DND-41 (cell line): ENCODE data around the gene RPS25.

Source experiments
- ATAC-seq: fragments of 200-7000 bp; cut with Tn5 transposase; 3 replicates; pipeline ENCODE4 v1.9.1; 2021; ENCODE audit warnings: low read depth; ENCODE audit not compliant: insufficient read depth
- DNase-seq: peaks from one replicate; pipeline ENCODE4 v3.0.0-alpha.2; 2020
- H2AFZ ChIP-seq: 2 replicates; pipeline ENCODE4 v1.6.0; 2012; ENCODE audit warnings: low read depth, low read length
- H3K27ac ChIP-seq: 2 replicates; pipeline ENCODE4 v1.5.1; 2012; ENCODE audit warnings: low read length, inconsistent platforms
- H3K27me3 ChIP-seq: fragments of 200-600 bp; sonication (generic); 2 replicates; pipeline ENCODE4 v1.6.0; 2012; ENCODE audit warnings: low read length, mild to moderate bottlenecking, inconsistent platforms; ENCODE audit not compliant: insufficient read depth, poor library complexity
- H3K36me3 ChIP-seq: 2 replicates; pipeline ENCODE4 v1.5.1; 2012; ENCODE audit warnings: low read length, inconsistent platforms; ENCODE audit not compliant: insufficient read depth
- H3K4me1 ChIP-seq: 2 replicates; pipeline ENCODE4 v1.5.1; 2012; ENCODE audit warnings: mild to moderate bottlenecking, low read length; ENCODE audit not compliant: insufficient read depth
- H3K4me2 ChIP-seq: 2 replicates; pipeline ENCODE4 v1.6.0; 2012; ENCODE audit warnings: mild to moderate bottlenecking, moderate library complexity, low read length, inconsistent platforms; ENCODE audit not compliant: insufficient read depth
- H3K4me3 ChIP-seq, 2 experiments: fragments of 200-600 bp in 1 of 2; shearing (Covaris generic) in 1 of 2; 2 replicates each; pipeline ENCODE4 v1.5.1; 2012 to 2016; ENCODE audit warnings: inconsistent platforms in 2 of 2, low read length in 2 of 2, mild to moderate bottlenecking in 2 of 2, low read depth in 1 of 2, moderate library complexity in 1 of 2
- H3K79me2 ChIP-seq: 2 replicates; pipeline ENCODE4 v1.6.0; 2012; ENCODE audit warnings: low read length, inconsistent platforms; ENCODE audit not compliant: insufficient read depth
- H3K9ac ChIP-seq: 2 replicates; pipeline ENCODE4 v1.6.0; 2012; ENCODE audit warnings: low read depth, mild to moderate bottlenecking, inconsistent platforms, low read length, moderate library complexity
- H3K9me3 ChIP-seq: 2 replicates; pipeline ENCODE4 v1.5.1; 2012; ENCODE audit warnings: low read length, moderate library complexity, mild to moderate bottlenecking, inconsistent platforms; ENCODE audit not compliant: insufficient read depth, severe bottlenecking
- H4K20me1 ChIP-seq: 2 replicates; pipeline ENCODE4 v1.6.0; 2012; ENCODE audit warnings: low read length; ENCODE audit not compliant: insufficient read depth
- EZH2 ChIP-seq: IDR thresholded peaks from 3 replicates; pipeline ENCODE4 v1.6.1; 2012; ENCODE audit warnings: borderline replicate concordance, low read depth, mild to moderate bottlenecking, moderate library complexity, low read length, inconsistent platforms; ENCODE audit not compliant: severe bottlenecking
- TF ChIP-seq, protein P1 (sequence below): IDR thresholded peaks from 2 replicates; pipeline ENCODE4 v1.5.1; 2012; ENCODE audit warnings: borderline replicate concordance, low read length, moderate library complexity, mild to moderate bottlenecking; ENCODE audit not compliant: poor library complexity, severe bottlenecking; ENCODE audit errors: extremely low read depth

Gene RPS25

DNA sequence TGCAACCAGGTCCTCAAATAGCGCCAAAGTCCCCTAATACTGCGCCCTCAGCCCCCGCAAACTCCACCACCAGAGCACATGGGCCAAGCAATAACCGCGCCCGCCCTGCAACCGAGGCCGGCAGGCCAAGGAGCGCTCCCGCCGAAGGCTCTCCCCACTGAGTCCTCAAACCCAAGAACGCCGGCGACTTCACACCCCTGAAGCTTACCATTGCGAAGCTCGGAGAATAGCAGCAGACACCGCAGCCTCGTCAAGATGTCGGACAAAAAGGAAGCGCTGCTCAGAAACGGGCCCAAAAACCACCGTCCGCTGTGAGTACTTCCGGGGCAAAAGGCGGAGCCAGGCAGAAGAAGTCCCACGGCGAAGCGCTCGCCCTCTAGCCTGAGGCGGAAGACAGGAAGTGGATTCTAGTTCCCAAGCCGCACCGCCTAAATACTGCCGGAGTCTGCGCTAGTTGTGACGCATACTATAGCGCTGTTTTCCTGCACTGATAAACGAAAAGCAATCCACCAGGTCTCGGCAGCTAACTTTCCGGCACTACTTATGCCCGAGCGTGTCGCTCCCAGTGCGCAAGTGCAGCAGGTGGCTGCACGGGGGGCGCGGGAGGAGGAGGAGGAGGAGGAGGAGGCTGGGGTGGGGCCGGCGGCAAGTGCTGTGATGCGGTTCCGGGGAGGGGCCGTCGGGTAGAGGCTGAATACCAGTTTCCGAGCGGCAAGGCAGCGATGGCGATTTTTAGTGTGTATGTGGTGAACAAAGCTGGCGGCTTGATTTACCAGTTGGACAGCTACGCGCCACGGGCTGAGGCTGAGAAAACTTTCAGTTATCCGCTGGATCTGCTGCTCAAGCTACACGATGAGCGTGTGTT is at the start of gene RPS25, which contains the start of gene TRAPPC4:
Gene RPS25 (minus strand): TSS at position 270 of the 865 bp plus-strand sequence. CDS start 59 bp downstream, at position 211.
Gene TRAPPC4 (plus strand): TSS at position 693 of the 865 bp plus-strand sequence. CDS start 30 bp downstream, at position 723.
- H3K27ac ChIP-seq: peak within 1 kb of the TSS; percentile 94
- H3K4me2 ChIP-seq: peak within 1 kb of the TSS; percentile 86
- DNase-seq (peak; percentile 97), ATAC-seq (peak; percentile 89)
- H3K36me3 ChIP-seq: peaks cover 75% of the 10 kb centered on the region
- TF ChIP-seq EZH2: no peak
- TF ChIP-seq, protein P1, sequence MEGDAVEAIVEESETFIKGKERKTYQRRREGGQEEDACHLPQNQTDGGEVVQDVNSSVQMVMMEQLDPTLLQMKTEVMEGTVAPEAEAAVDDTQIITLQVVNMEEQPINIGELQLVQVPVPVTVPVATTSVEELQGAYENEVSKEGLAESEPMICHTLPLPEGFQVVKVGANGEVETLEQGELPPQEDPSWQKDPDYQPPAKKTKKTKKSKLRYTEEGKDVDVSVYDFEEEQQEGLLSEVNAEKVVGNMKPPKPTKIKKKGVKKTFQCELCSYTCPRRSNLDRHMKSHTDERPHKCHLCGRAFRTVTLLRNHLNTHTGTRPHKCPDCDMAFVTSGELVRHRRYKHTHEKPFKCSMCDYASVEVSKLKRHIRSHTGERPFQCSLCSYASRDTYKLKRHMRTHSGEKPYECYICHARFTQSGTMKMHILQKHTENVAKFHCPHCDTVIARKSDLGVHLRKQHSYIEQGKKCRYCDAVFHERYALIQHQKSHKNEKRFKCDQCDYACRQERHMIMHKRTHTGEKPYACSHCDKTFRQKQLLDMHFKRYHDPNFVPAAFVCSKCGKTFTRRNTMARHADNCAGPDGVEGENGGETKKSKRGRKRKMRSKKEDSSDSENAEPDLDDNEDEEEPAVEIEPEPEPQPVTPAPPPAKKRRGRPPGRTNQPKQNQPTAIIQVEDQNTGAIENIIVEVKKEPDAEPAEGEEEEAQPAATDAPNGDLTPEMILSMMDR: no peak
- peak within 1 kb of the TSS; percentile 86 for H3K9ac ChIP-seq
- peaks cover 36% of the 10 kb centered on the region for H3K4me1 ChIP-seq
- H3K79me2 ChIP-seq: peaks cover 68% of the 10 kb centered on the region
- H3K9me3 ChIP-seq: no peaks in the 10 kb centered on the region
- peak within 1 kb of the TSS; percentile 86 for H2AFZ ChIP-seq
- peaks cover 20% of the 10 kb centered on the region for H4K20me1 ChIP-seq
- peak within 1 kb of the TSS; percentile 94 to 97 for H3K4me3 ChIP-seq
- H3K27me3 ChIP-seq: no peaks in the 10 kb centered on the region

DNA sequence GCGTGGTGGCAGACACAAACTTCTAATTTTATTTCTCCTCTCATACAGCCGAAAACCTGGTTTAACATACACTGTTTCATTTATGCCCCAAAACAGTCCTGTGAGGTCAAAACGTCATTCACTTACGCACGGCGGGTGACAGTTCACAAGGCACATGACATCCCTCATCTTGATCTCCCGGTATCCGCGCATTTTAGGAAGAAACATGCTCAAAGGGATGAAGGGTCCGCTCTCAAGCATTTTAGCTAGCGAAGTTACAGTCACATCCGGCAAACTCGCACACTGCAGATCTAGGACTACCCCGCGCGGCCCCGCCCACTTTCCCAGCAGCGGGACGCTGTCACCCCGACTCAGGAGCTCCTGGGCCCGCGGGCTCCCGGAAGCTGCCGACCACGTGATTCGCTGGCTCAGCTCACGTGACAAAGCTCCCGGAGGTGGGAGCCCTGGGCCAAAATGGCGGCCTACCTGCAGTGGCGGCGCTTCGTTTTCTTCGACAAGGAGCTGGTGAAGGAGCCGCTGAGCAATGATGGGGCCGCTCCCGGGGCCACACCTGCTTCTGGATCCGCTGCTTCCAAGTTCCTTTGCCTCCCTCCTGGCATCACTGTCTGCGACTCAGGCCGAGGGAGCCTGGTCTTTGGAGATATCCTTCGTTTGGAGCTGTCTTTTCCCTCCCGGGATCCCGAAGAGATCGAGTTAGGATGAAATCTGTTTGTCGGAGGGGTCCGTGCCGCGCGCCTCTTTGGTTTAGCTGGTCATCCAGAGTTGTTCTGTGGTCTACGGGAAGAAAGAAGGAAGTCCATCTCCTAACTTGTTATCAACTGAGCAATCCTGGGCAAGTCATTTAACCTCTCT is 49.5 kb upstream of the RPS25 start, which contains the start of gene VPS11:
Gene VPS11 (plus strand): TSS at position 448 of the 852 bp plus-strand sequence. CDS start 6 bp downstream, at position 454.
- H3K36me3 ChIP-seq: peaks cover 31% of the 10 kb centered on the region
- DNase-seq (peak; percentile 97), ATAC-seq (peak; percentile 98)
- peaks cover 63% of the 10 kb centered on the region for H3K79me2 ChIP-seq
- peak within 1 kb of the TSS; percentile 84 to 92 for H3K4me3 ChIP-seq
- peak within 1 kb of the TSS; percentile 83 for H3K9ac ChIP-seq
- peak within 1 kb of the TSS; percentile 92 for H3K27ac ChIP-seq
- H3K27me3 ChIP-seq: no peaks in the 10 kb centered on the region
- H3K4me1 ChIP-seq: peaks cover 35% of the 10 kb centered on the region
- H4K20me1 ChIP-seq: no peaks in the 10 kb centered on the region
- no peak for TF ChIP-seq EZH2
- TF ChIP-seq, protein P1: no peak
- H2AFZ ChIP-seq: peak within 1 kb of the TSS; percentile 98
- no peaks in the 10 kb centered on the region for H3K9me3 ChIP-seq
- peak within 1 kb of the TSS; percentile 82 for H3K4me2 ChIP-seq

DNA sequence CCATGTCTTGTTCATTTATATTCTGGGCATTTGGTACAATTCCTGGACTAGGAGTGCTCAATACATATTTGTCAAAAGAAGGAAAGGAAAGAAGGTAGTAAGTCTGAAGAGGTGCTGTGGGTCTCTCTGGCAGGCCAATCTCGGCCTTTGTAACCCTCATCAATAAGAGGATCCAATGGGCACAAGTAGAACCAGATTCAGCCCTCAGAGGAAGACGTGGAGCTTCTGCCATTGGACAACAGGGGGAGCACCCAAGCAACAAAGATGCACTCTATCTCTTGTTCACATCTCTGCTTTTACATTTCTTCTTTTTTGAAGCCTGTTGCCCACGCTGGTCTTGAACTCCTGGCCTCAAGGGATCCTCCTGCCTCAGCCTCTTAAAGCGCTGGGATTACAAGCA is 47.2 kb upstream of the RPS25 start:
- peak; percentile 53 for DNase-seq
- H3K27me3 ChIP-seq: no peaks in the 10 kb centered on the region
- H3K36me3 ChIP-seq: peaks cover 12% of the 10 kb centered on the region
- no peak overlapping the region for H3K9ac ChIP-seq
- H3K4me1 ChIP-seq: peaks cover 35% of the 10 kb centered on the region
- no peaks in the 10 kb centered on the region for H3K9me3 ChIP-seq
- peak; percentile 27; the same call in 1 of the 3 replicates for ATAC-seq
- H4K20me1 ChIP-seq: no peaks in the 10 kb centered on the region
- no peak for TF ChIP-seq EZH2
- TF ChIP-seq, protein P1: peak; percentile 69
- H3K4me3 ChIP-seq: 0 out of 4 replicates have a peak overlapping the region, but pooled peaks of 1 of the 2 experiments have one; percentile 6
- no peak overlapping the region; the same call in 1 of the 2 replicates for H3K27ac ChIP-seq
- H2AFZ ChIP-seq: no peak overlapping the region
- peaks cover 59% of the 10 kb centered on the region for H3K79me2 ChIP-seq
- 0 out of 2 replicates have a peak overlapping the region, but pooled peaks have one; percentile 82 for H3K4me2 ChIP-seq
